C4-2B (cell line): ENCODE results near the gene CYTH3.

Source experiments
- CTCF ChIP-seq: fragments of 450-650 bp; conservative IDR thresholded peaks from 2 replicates; pipeline ENCODE4 v1.5.1; 2017; ENCODE audit warnings: mild to moderate bottlenecking
- ZFX ChIP-seq: fragments of 450-650 bp; IDR thresholded peaks from 2 replicates; pipeline ENCODE4 v1.6.1; 2017

GRCh38 chr7:6276911-6277408 lies 4.5 kb upstream of the CYTH3 start:
- TF ChIP-seq CTCF (no peak), ZFX (no peak)
